Measurements from ENCODE around the gene TRA2B. TPM values are rescaled to one million over a fixed set of nuclear protein-coding genes. Genes with fewer than 3 reads are reported as not detected.

TRA2B gene
- total RNA-seq, 5 donors from 2014 or later (not counting 1 experiment from before 2014, with no cell fraction given): 166 to 583 (median 175) TPM

DNA sequence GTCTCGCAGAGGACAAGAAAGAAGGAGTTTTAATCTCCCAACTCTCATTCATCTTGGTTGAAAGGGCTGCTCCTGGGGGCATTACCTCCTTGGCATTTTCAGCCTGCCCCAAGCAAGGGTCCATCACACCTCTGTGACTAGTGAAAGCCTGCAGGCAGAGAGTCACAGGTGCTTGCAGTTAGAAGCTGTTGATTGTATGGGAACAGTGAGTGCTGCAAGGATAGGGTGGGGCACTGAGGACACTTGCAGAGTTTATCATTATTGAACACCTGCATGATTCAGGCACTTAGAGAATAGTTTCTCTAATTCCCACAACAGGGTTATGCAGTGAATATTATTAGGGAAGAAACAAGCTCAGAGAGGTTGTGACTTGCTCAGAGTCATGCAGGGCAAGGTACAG lies 71.3 kb downstream of the TRA2B start:
- Mint-ChIP-seq H3K4me3 (no peak overlapping the region), H3K27ac (no peak overlapping the region), H3K9me3 (peaks cover 0 to 3% (median 0%) of the 10 kb centered on the region in 3 donors), H3K27me3 (peaks cover 9 to 14% of the 10 kb centered on the region in 2 donors), H3K36me3 (no peaks in the 10 kb centered on the region), H3K4me1 (no peaks in the 10 kb centered on the region)
- Histone ChIP-seq H3K4me1 (ENCODE audit: control insufficient read depth in 1 of 2, extremely low read depth in 1 of 2, insufficient read depth in 2 of 2, low read length in 2 of 2) (no peaks in the 10 kb centered on the region), H3K9me3 (no peaks in the 10 kb centered on the region), H3K4me3 (ENCODE audit: control insufficient read depth in 1 of 2, extremely low read depth in 1 of 2, low read length in 1 of 2) (no peak overlapping the region), H3K27me3 (replicated peaks in 1 of 2; ENCODE audit: control insufficient read depth in 2 of 2, extremely low read depth in 1 of 2, insufficient read depth in 2 of 2, low read length in 1 of 2) (peaks cover 0 to 2% of the 10 kb centered on the region in 2 experiments), H3K27ac (ENCODE audit: low read length) (no peak overlapping the region), H3K36me3 (ENCODE audit: control insufficient read depth in 2 of 2, extremely low read depth in 1 of 2, insufficient read depth in 1 of 2, low read length in 1 of 2) (no peaks in the 10 kb centered on the region)
- ChIA-PET CTCF (no interaction called here), POLR2A (no interaction called here)
- ATAC-seq (replicated peaks in 1 of 4) (no peak), DNase-seq (no peak)
- no CpG with 5 or more reads among the region's 1 CpG for WGBS (ENCODE audit: insufficient coverage)

Other genes with a start within 250 kb of the TRA2B start
- 1 to 10 TPM in 1 of 5 donors, under 1 TPM in 4; 0.30 to 1.3 (median 0.66) TPM for gene IGF2BP2, start 113.0 kb downstream of the TRA2B start, total RNA-seq
- gene ETV5, start 171.1 kb upstream of the TRA2B start, total RNA-seq: under 1 TPM in 4 of 5 donors, not detected in 1; 0.32 to 0.93 (median 0.36) TPM

All from T-cell (primary cell).